Kidney epithelial cell (primary cell): ENCODE measurements around the gene INPP5K. TPM values are rescaled to one million over a fixed set of nuclear protein-coding genes. Genes with fewer than 3 reads are reported as not detected.
"Not testable (repeated sequence)": the region's sequence is repeated elsewhere in the genome, so short reads cannot be mapped to it uniquely, and the experiment has no call there.

Experiments
- DNase-seq: peaks from one replicate; pipeline ENCODE4 v3.0.0-alpha.2; 2010; ENCODE audit warnings: low read depth
- H3K27me3 ChIP-seq: 2 replicates; pipeline ENCODE4 v1.6.0; 2011; ENCODE audit warnings: low read length; ENCODE audit not compliant: control insufficient read depth, insufficient read depth
- H3K36me3 ChIP-seq: 2 replicates; pipeline ENCODE4 v1.5.1; 2011; ENCODE audit warnings: low read length; ENCODE audit not compliant: control insufficient read depth, insufficient read depth
- H3K4me3 ChIP-seq: 2 replicates; pipeline ENCODE4 v1.5.1; 2011; ENCODE audit warnings: low read depth, mild to moderate bottlenecking, control low read depth, low read length
- total RNA-seq: library from RNA; depleted of rRNA; stranded (reverse); fragments of >200 nt; gene quantifications from 2 replicates; pipeline ENCODE4 v1.2.3, GENCODE V29; 2015
- TF ChIP-seq, protein P1 (sequence below): IDR thresholded peaks from 2 replicates; pipeline ENCODE4 v1.5.1; 2011; ENCODE audit warnings: mild to moderate bottlenecking, moderate library complexity, low read length, control low read depth, inconsistent platforms; ENCODE audit not compliant: insufficient read depth, poor library complexity, severe bottlenecking

Gene INPP5K
- total RNA-seq, 1 donor from 2014 or later: 59.5 TPM

DNA sequence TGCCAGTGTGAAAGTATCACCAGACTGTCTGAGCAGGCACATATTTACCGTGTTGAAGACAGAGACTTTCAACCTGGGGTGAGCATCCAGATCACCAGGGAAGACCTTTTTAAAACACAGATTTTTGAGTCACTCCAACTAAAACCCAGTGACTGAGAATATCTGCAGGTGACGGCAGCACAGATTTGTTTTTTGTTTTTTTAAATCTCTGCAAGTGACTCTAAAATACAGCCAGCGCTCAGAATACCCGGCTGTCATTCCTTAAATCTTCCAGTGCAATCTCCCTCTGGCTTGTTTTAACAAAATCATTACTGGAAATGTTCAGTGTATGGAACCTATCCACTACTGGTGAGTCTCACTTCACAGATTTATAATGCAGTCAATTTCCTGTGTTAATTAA lies 19.3 kb upstream of the INPP5K start:
- no peak overlapping the region for H3K4me3 ChIP-seq
- TF ChIP-seq, protein P1, sequence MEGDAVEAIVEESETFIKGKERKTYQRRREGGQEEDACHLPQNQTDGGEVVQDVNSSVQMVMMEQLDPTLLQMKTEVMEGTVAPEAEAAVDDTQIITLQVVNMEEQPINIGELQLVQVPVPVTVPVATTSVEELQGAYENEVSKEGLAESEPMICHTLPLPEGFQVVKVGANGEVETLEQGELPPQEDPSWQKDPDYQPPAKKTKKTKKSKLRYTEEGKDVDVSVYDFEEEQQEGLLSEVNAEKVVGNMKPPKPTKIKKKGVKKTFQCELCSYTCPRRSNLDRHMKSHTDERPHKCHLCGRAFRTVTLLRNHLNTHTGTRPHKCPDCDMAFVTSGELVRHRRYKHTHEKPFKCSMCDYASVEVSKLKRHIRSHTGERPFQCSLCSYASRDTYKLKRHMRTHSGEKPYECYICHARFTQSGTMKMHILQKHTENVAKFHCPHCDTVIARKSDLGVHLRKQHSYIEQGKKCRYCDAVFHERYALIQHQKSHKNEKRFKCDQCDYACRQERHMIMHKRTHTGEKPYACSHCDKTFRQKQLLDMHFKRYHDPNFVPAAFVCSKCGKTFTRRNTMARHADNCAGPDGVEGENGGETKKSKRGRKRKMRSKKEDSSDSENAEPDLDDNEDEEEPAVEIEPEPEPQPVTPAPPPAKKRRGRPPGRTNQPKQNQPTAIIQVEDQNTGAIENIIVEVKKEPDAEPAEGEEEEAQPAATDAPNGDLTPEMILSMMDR: no peak
- no peaks in the 10 kb centered on the region for H3K27me3 ChIP-seq
- peaks cover 2% of the 10 kb centered on the region for H3K36me3 ChIP-seq
- no peak for DNase-seq

DNA sequence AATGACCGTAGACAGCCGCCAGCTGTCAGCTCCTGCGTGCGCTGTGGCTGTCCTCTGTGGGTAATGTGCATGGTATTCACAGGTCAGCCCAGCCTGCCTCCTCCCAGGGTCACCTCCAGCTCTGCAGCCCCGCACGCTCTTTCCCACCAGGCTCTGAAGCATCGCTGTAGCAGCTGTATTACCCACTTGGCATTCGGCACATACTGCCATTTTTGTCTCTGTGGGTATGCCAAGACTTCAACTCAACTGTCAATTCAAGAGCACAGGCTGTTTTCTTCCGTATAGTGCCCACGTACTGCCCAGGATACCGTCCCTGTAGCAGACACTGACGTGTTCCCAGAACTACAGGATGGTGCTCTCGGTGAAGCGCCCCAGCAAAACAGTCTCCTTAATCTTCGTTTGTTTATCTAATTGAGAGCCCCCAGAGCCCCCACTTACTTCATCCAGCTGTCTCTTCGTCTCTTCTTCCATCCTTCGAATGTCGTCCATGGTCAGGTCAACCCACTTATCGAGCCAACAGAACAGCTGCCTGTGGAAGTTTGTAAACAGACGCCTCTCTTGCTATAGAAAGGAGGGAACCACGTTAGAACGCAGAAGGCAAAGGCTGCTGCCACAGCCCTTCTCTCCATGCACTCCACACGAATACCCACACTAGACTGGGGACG lies 17.4 kb upstream of the INPP5K start:
- no peak overlapping the region for H3K4me3 ChIP-seq
- TF ChIP-seq, protein P1: no peak
- no peaks in the 10 kb centered on the region for H3K27me3 ChIP-seq
- peaks cover 2% of the 10 kb centered on the region for H3K36me3 ChIP-seq
- no peak for DNase-seq

DNA sequence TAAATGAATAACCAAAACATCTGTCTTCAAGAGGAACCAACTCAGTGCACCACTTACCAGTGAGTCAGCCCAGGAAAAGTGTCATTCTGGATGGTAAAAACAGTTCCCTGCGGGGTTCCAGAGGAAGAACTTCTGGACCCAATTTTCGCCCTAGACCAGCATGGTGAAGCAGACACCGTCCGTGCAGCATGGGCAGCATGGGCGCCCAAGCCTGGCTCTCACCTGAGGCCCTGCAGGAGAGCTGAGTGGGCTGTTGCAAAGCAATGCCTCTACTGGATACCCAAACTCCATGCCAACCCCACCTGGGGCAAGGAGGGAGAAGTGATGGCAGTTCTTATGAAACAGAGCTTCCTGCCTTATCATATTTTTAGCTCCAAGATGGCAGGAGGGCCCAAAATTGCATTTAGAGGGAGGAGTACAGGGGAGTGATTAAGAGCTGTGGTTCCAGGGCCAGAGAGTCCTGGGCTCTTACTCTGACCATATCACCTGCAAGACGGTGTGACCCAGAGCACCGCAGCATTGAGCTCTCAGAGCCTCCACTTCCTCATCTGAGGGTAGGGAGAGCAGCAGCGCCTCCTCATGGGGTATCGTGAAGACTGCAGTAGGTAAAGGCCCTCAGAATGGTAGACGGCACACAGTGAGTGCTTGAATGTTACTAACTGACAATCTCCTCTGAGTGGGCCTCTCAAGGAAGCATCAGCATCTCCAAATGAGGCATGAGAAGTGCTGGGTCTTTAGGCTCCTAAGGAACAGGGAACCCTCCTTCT lies 16.6 kb upstream of the INPP5K start:
- TF ChIP-seq, protein P1: peak; percentile 20
- DNase-seq: no peak
- Histone ChIP-seq H3K27me3 (no peaks in the 10 kb centered on the region), H3K36me3 (peaks cover under 1% of the 10 kb centered on the region), H3K4me3 (no peak overlapping the region)

DNA sequence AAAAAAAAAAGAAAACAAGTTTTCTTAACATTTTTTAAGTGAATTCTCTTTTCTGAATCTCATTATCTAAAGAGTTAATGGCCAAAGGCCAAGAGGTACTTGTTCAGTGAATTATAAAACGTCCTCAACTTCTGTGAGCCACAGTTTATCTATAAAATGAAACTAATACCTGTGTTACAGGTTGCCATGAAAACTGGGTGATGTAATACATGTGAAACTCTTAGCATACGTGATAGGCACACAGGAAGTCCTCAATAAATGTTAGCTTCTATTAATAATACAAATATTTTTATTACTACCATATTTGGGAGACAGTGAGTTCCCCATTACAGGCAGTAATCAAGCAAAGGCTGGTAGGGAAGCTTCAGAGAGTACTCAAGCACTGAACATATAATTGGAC lies 13.5 kb upstream of the INPP5K start:
- DNase-seq: no peak
- TF ChIP-seq, protein P1: no peak

DNA sequence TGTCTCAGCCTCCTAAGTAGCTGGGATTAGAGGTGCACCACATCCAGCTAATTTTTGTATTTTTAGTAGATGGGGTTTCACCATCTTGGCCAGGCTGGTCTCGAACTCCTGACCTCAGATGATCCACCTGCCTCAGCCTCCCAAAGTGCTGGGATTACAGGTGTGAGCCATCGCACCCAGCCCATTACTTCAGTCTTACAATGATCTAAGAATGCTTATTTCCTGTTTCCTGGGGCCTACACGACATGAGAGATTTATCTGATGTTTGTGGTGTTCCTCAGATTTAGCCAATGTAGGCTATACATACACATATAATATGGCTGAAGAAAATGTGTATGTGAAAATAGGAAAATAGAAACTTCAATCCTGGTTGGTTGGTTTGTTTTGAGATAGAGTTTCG lies 10.5 kb upstream of the INPP5K start:
- DNase-seq, H3K4me3 ChIP-seq, H3K36me3 ChIP-seq, H3K27me3 ChIP-seq: not testable (repeated sequence)

More for the DNA sequence above, 13.5 kb upstream of the INPP5K start:
- H3K36me3 ChIP-seq: no peaks in the 10 kb centered on the region
- no peaks in the 10 kb centered on the region for H3K27me3 ChIP-seq
- no peak overlapping the region for H3K4me3 ChIP-seq

DNA sequence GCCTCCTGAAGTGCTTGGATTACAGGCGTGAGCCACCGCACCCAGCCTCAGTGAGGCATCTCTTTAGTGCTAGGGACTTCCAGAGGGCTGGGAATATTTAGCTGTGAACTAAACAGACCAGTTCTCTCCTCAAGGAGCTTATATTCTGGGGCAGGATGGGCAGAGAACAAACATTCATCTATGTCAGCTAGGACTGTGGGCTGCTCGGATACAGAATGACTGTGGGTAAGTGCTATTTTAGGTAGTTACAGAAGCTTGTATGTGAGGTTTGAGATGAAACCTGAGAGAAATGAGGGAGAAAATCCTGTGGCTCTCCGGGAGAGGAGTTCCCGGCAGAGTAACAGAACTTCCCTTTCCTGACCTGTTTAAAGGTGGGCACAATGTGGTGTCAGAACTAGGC lies 6.2 kb upstream of the INPP5K start:
- TF ChIP-seq, protein P1: no peak
- H3K27me3 ChIP-seq: no peaks in the 10 kb centered on the region
- H3K36me3 ChIP-seq: peaks cover 1% of the 10 kb centered on the region
- DNase-seq: no peak
- H3K4me3 ChIP-seq: no peak overlapping the region
